GM23338 (cell line): Measurements from ENCODE around the gene ADAMTS17. TPM values are rescaled to one million over a fixed set of nuclear protein-coding genes. Genes with fewer than 3 reads are reported as not detected.

Source experiments
- ATAC-seq: fragments of 200-7000 bp; cut with Tn5 transposase; 3 replicates; pipeline ENCODE4 v1.9.1; 2020
- DNase-seq: peaks from one replicate; pipeline ENCODE4 v3.0.0-alpha.2; 2015; ENCODE audit warnings: low spot score
- H2AFZ ChIP-seq: fragments of 200-600 bp; sonication (generic); 2 replicates; pipeline ENCODE4 v1.8.0; 2016; ENCODE audit warnings: antibody characterized with exemption, mild to moderate bottlenecking, moderate library complexity
- H3F3A ChIP-seq: fragments of 200-600 bp; sonication (generic); replicated peaks from 2 replicates; pipeline ENCODE4 v1.8.0; 2017; ENCODE audit warnings: antibody characterized with exemption, mixed run types, low read depth
- H3K27ac ChIP-seq: fragments of 200-600 bp; sonication (generic); 2 replicates; pipeline ENCODE4 v1.6.1; 2016; ENCODE audit warnings: low read depth
- H3K27me3 ChIP-seq: fragments of 200-600 bp; sonication (generic); 2 replicates; pipeline ENCODE4 v1.8.0; 2016; ENCODE audit warnings: mild to moderate bottlenecking, mixed run types, moderate library complexity; ENCODE audit not compliant: insufficient read depth
- H3K36me3 ChIP-seq: fragments of 200-600 bp; sonication (generic); 2 replicates; pipeline ENCODE4 v1.8.0; 2016; ENCODE audit warnings: mild to moderate bottlenecking; ENCODE audit not compliant: insufficient read depth
- H3K4me1 ChIP-seq: fragments of 200-600 bp; sonication (generic); 2 replicates; pipeline ENCODE4 v1.8.0; 2016; ENCODE audit warnings: mild to moderate bottlenecking, moderate library complexity; ENCODE audit not compliant: insufficient read depth
- H3K4me2 ChIP-seq: fragments of 200-600 bp; sonication (generic); 2 replicates; pipeline ENCODE4 v1.7.1; 2017; ENCODE audit warnings: mixed run types
- H3K4me3 ChIP-seq: fragments of 200-600 bp; sonication (generic); 2 replicates; pipeline ENCODE4 v1.6.1; 2016; ENCODE audit warnings: mixed run types
- H3K79me2 ChIP-seq: fragments of 200-600 bp; sonication (generic); replicated peaks from 2 replicates; pipeline ENCODE4 v1.8.0; 2017; ENCODE audit warnings: mild to moderate bottlenecking; ENCODE audit not compliant: insufficient read depth
- H3K9me2 ChIP-seq: fragments of 200-600 bp; sonication (generic); 2 replicates; pipeline ENCODE4 v1.8.0; 2017; ENCODE audit not compliant: insufficient read depth
- H4K20me1 ChIP-seq: fragments of 200-600 bp; sonication (generic); replicated peaks from 2 replicates; pipeline ENCODE4 v1.8.0; 2017; ENCODE audit warnings: mild to moderate bottlenecking; ENCODE audit not compliant: insufficient read depth
- H3K27ac Mint-ChIP-seq: 2 replicates; pipeline ENCODE4 v1.8.0; 2020; ENCODE audit warnings: inconsistent platforms, mild to moderate bottlenecking, moderate library complexity, mixed read lengths
- H3K27me3 Mint-ChIP-seq: 3 replicates; pipeline ENCODE4 v1.8.0; 2022; ENCODE audit warnings: low read depth, mild to moderate bottlenecking, moderate library complexity, mixed read lengths, inconsistent platforms; ENCODE audit not compliant: insufficient read depth, poor library complexity
- H3K36me3 Mint-ChIP-seq: 3 replicates; pipeline ENCODE4 v1.8.0; 2021; ENCODE audit warnings: low read depth, mild to moderate bottlenecking, inconsistent platforms, moderate library complexity, mixed read lengths
- H3K4me1 Mint-ChIP-seq: 3 replicates; pipeline ENCODE4 v1.8.0; 2020; ENCODE audit warnings: mild to moderate bottlenecking, inconsistent platforms, mixed read lengths
- H3K4me3 Mint-ChIP-seq: 3 replicates; pipeline ENCODE4 v1.8.0; 2021; ENCODE audit warnings: moderate library complexity, mild to moderate bottlenecking, inconsistent platforms, mixed read lengths
- H3K9me3 Mint-ChIP-seq: 3 replicates; pipeline ENCODE4 v1.8.0; 2020; ENCODE audit warnings: moderate library complexity, mild to moderate bottlenecking, inconsistent platforms, mixed read lengths
- CREB1 ChIP-seq: fragments of 250-450 bp; sonication (Bioruptor Pico); IDR thresholded peaks from 2 replicates; pipeline ENCODE4 v1.5.0; 2020; ENCODE audit warnings: low read depth, mild to moderate bottlenecking, moderate library complexity
- ETS1 ChIP-seq: IDR thresholded peaks from 2 replicates; pipeline ENCODE4 v1.6.1; 2016; ENCODE audit warnings: antibody characterized with exemption
- EZH2 ChIP-seq: fragments of 200-600 bp; sonication (generic); IDR thresholded peaks from one replicate; pipeline ENCODE4 v1.8.0; 2017; ENCODE audit warnings: antibody characterized with exemption, mild to moderate bottlenecking, low read depth; ENCODE audit not compliant: unreplicated experiment
- EZH2phosphoT487 ChIP-seq: fragments of 200-600 bp; sonication (generic); IDR thresholded peaks from one replicate; pipeline ENCODE4 v1.8.1; 2018; ENCODE audit warnings: antibody characterized with exemption; ENCODE audit not compliant: unreplicated experiment
- JUNB ChIP-seq: IDR thresholded peaks from one replicate; pipeline ENCODE4 v1.6.1; 2016; ENCODE audit warnings: antibody characterized with exemption; ENCODE audit not compliant: unreplicated experiment
- NANOG ChIP-seq: IDR thresholded peaks from 2 replicates; pipeline ENCODE4 v1.6.1; 2016; ENCODE audit warnings: antibody characterized with exemption, borderline replicate concordance
- STAT1 ChIP-seq: IDR thresholded peaks from one replicate; pipeline ENCODE4 v1.6.1; 2016; ENCODE audit warnings: antibody characterized with exemption; ENCODE audit not compliant: unreplicated experiment
- polyA plus RNA-seq: library from polyadenylated mRNA; unstranded; fragments of >200 nt; fragmentation: Nextera tagmentation; extraction: Ambion mirVana; gene quantifications from 2 replicates; pipeline ENCODE4 v1.2.1, GENCODE V29; 2016
- total RNA-seq: library from RNA; depleted of rRNA; stranded (reverse); fragments of >200 nt; shearing (Covaris generic); gene quantifications from 2 replicates; pipeline ENCODE4 v1.2.3, GENCODE V29; 2014
- TF ChIP-seq, protein P1 (sequence below): IDR thresholded peaks from one replicate; pipeline ENCODE4 v1.6.1; 2018; ENCODE audit warnings: antibody characterized with exemption; ENCODE audit not compliant: unreplicated experiment
- TF ChIP-seq, protein P2 (sequence below), 2 experiments: fragments of 200-600 bp in 1 of 2; sonication (generic) in 1 of 2; conservative IDR thresholded peaks; 2 replicates each; pipeline versions ENCODE4 v1.5.1 to v1.6.1; 2016 to 2017; ENCODE audit warnings: antibody characterized with exemption in 2 of 2, low read depth in 2 of 2, mild to moderate bottlenecking in 2 of 2, moderate library complexity in 1 of 2

ADAMTS17 gene
- total and polyA plus RNA-seq, 2 experiments from 2014 or later, result 0.60 to 3.8 TPM

- Histone ChIP-seq H3K36me3 (no peaks in the 10 kb centered on the region), H3K4me2 (no peak overlapping the region), H3K9me2 (0 out of 2 replicates have a peak, but pooled peaks cover 5% of the 10 kb centered on the region), H3K27ac (no peak overlapping the region), H3K4me1 (no peaks in the 10 kb centered on the region), H3K4me3 (no peak overlapping the region), H4K20me1 (no peaks in the 10 kb centered on the region), H3K27me3 (no peaks in the 10 kb centered on the region), H2AFZ (no peak overlapping the region), H3F3A (no peaks in the 10 kb centered on the region), H3K79me2 (no peaks in the 10 kb centered on the region)
- H3K27me3 Mint-ChIP-seq, result peaks cover 10% of the 10 kb centered on the region
- H3K4me3 Mint-ChIP-seq, result no peak overlapping the region
- peaks cover 3% of the 10 kb centered on the region; the same call in 2 of the 3 replicates for H3K36me3 Mint-ChIP-seq
- peaks cover 15% of the 10 kb centered on the region for H3K4me1 Mint-ChIP-seq
- peaks cover 3% of the 10 kb centered on the region; the same call in 2 of the 3 replicates for H3K9me3 Mint-ChIP-seq
- no peak for DNase-seq
- H3K27ac Mint-ChIP-seq, result no peak overlapping the region
- ATAC-seq, result no peak
- no peak for TF ChIP-seq STAT1
- TF ChIP-seq, protein P1, sequence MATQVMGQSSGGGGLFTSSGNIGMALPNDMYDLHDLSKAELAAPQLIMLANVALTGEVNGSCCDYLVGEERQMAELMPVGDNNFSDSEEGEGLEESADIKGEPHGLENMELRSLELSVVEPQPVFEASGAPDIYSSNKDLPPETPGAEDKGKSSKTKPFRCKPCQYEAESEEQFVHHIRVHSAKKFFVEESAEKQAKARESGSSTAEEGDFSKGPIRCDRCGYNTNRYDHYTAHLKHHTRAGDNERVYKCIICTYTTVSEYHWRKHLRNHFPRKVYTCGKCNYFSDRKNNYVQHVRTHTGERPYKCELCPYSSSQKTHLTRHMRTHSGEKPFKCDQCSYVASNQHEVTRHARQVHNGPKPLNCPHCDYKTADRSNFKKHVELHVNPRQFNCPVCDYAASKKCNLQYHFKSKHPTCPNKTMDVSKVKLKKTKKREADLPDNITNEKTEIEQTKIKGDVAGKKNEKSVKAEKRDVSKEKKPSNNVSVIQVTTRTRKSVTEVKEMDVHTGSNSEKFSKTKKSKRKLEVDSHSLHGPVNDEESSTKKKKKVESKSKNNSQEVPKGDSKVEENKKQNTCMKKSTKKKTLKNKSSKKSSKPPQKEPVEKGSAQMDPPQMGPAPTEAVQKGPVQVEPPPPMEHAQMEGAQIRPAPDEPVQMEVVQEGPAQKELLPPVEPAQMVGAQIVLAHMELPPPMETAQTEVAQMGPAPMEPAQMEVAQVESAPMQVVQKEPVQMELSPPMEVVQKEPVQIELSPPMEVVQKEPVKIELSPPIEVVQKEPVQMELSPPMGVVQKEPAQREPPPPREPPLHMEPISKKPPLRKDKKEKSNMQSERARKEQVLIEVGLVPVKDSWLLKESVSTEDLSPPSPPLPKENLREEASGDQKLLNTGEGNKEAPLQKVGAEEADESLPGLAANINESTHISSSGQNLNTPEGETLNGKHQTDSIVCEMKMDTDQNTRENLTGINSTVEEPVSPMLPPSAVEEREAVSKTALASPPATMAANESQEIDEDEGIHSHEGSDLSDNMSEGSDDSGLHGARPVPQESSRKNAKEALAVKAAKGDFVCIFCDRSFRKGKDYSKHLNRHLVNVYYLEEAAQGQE, result no peak
- no peak for TF ChIP-seq ETS1
- no peak for TF ChIP-seq NANOG
- TF ChIP-seq CREB1 (CRISPR knock-in tag), result no peak
Measured at GRCh38 chr15:100245487-100245820, 96.3 kb downstream of the ADAMTS17 start.

DNA sequence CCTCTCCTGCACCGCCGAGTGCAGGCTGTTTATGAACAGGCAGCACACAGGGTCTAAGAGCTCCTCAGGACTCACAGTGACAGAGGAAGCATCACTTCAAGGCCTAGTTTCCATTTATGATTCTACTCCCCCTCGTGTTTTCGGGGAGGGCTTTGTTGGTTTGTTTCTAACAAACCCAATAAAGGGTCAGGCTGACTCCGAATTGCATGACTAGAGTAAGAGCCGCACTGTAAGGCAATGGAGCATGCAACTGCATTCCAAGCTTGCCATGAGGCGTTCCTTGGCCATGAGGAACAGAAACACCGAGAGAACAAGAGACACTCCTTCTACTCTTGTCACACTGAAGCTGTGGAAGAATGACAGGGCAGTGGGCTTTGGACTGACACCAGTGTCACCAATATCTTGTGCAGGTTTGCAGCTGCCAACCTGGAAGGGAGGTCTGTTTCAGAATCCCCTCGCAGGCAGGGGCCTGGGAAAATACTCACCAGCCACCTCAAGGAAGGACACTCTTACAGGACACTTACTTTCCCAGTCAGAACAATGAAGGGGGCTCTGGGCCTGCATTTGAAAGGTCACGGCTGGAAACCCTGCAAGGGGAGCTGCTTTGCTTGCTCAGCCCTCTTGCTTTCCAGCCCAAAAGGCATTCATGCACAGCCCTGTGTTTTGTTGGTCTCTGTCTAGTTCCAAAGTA lies 96.8 kb downstream of the ADAMTS17 start:
- peaks cover 4% of the 10 kb centered on the region; the same call in 2 of the 3 replicates for H3K9me3 Mint-ChIP-seq
- Histone ChIP-seq H3K4me2 (no peak overlapping the region), H4K20me1 (no peaks in the 10 kb centered on the region), H3K27ac (no peak overlapping the region), H3K4me1 (no peaks in the 10 kb centered on the region), H3K9me2 (0 out of 2 replicates have a peak, but pooled peaks cover 5% of the 10 kb centered on the region), H3K79me2 (no peaks in the 10 kb centered on the region), H3F3A (no peaks in the 10 kb centered on the region), H2AFZ (no peak overlapping the region), H3K27me3 (no peaks in the 10 kb centered on the region), H3K4me3 (no peak overlapping the region), H3K36me3 (no peaks in the 10 kb centered on the region)
- H3K36me3 Mint-ChIP-seq, result peaks cover 3% of the 10 kb centered on the region; the same call in 2 of the 3 replicates
- DNase-seq, result no peak
- peaks cover 15% of the 10 kb centered on the region for H3K4me1 Mint-ChIP-seq
- H3K4me3 Mint-ChIP-seq, result no peak overlapping the region
- peaks cover 10% of the 10 kb centered on the region for H3K27me3 Mint-ChIP-seq
- no peak overlapping the region for H3K27ac Mint-ChIP-seq
- ATAC-seq, result peak; percentile 65
- TF ChIP-seq EZH2 (no peak), JUNB (no peak), NANOG (no peak), EZH2phosphoT487 (no peak)
- TF ChIP-seq, protein P2, sequence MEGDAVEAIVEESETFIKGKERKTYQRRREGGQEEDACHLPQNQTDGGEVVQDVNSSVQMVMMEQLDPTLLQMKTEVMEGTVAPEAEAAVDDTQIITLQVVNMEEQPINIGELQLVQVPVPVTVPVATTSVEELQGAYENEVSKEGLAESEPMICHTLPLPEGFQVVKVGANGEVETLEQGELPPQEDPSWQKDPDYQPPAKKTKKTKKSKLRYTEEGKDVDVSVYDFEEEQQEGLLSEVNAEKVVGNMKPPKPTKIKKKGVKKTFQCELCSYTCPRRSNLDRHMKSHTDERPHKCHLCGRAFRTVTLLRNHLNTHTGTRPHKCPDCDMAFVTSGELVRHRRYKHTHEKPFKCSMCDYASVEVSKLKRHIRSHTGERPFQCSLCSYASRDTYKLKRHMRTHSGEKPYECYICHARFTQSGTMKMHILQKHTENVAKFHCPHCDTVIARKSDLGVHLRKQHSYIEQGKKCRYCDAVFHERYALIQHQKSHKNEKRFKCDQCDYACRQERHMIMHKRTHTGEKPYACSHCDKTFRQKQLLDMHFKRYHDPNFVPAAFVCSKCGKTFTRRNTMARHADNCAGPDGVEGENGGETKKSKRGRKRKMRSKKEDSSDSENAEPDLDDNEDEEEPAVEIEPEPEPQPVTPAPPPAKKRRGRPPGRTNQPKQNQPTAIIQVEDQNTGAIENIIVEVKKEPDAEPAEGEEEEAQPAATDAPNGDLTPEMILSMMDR (conservative IDR thresholded peaks at IDR 0.05; ENCODE audit: low read depth in 2 of 2), result no peak
- TF ChIP-seq, protein P1, result no peak
